ENCODE data around the gene NPM3.
"Not testable (repeated sequence)": the region's sequence is repeated elsewhere in the genome, so short reads cannot be mapped to it uniquely, and the experiment has no call there.

NPM3 gene

DNA sequence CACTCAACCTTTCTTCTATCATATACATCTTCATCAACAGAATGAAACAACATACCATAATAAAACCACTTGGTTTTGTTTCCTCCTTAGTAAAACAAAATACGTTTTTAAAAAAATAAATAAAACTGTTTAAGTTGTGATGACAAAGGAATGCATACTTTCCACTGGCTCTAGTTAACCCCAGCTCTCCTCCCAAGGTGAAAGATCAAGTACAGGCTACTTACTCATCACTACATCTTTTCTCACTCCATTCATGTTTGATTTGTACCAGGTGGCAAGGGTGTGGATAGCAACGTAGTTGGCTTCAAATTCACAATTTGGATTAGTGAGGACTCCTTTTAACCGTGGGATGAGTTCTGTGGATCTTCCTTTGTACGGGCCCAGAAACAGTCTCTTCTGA, 20.3 kb upstream of the NPM3 start:
- no peak for DNase-seq

DNA sequence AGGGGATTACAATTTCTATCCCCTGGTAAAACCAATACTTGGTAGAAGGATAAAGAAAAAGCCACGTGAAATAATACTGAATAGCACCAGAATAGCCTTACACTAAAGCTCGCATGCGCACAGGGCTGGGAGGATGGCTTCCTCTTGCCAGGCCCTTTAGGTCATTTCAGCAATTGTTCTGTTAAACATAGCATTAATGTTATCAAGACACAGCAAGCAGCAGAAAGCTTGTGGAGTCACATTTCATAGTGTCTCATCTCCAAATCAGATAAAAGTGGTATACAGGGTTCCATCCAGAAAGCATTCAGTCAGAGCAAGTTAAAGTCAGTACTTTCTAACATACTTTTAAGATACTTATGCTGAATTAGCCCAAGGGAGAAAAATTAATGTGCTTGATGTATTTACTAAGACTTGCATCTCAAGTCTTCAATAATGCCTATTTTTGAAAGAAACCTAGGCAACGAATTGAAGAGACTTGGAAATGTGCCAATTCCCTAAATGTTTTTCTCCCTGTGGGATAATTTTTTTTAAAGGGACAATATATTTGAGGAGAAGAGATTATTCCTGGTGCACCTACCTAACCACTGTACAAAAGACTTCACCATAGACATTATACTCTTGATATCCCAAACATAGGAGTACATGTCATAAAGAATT, 14.3 kb upstream of the NPM3 start:
- DNase-seq: no peak

DNA sequence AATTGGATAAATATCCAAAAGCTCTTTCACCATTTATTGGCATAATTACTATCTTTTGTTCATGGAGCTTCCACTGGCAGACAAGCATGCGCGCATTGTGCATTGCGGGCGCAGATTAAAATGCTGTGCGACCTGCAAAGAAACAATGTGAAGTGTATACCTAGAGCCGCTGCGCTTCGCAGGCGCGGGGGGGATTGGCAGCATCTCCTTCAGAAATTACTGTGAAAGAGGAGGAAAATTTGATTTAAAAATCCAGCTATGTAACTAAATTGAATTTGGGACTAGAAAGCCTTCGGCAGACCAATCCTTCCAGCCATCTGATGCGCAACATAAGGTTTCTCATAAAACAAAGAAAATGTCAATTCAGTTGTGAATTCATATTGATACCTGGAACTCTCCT, 10.3 kb upstream of the NPM3 start:
- DNase-seq: no peak

DNA sequence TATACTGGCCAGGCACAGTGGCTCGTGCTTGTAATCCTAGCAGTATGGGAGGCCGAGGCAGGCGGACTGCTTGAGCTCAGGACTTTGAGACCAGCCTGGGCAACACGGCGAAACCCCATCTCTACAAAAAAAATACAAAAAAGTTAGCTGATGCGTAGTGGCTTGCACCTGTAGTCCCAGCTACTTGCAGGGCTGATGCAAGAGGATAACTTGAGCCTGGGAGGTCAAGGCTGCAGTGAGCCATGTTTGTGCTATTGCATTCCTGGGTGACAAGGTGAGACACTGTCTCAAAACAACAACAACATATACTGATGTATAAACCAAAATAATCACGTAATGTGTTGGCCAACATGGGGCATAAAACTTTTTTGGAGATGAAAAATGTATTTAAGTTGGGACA, 6.4 kb upstream of the NPM3 start:
- no peak for DNase-seq

DNA sequence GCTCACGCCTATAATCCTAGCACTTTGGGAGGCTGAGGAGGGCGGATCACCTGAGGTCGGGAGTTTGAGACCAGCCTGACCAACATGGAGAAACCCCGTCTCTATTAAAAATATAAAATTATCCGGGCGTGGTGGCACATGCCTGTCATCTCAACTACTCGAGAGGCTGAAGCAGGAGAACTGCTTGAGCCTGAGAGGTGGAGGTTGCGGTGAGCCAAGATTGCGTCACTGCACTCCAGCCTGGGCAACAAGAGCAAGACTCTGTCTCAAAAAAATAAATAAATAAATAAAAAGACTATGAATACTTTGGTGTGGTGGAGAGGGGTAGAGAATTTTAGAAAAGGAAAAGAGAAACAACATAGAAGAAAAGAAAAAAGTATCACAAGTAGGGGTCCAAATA, 6.0 kb upstream of the NPM3 start:
- DNase-seq: not testable (repeated sequence)

DNA sequence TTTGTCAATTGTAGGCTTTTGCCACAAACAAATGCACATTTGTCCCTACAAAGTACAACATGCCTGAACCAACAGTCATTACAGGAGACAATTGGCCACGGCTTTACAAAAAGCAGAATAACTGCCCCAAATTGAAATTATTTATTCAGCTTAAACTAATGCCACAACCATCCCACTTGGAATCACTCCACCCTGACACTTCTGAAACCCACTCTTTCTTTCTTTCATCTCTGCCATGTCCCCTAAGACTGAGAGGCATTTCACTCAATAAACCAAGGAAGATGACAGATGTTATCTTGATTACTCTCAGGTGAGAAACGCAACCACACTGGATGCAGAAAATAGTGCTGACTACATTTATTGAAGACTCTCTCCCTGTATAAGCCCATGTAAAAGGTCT, 2.6 kb upstream of the NPM3 start:
- DNase-seq: no peak

DNA sequence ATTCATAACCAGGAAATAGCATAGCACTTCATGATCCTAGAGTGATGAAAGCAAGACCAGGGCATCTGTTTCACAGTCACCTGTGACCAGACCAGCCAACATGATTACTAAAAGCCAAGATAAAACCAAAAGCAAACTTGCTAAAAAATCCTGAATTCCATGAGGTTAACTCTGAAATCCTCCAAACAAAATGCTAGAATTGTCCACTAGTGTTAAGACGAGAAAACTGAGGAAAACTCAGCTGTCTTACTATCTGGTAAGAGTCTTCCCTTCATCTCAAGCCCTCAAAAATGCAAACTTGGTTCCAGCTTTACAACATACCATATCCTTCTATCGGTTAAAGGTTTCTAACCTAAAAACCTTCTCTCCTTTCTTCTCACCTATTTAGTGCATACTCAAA, 1.3 kb upstream of the NPM3 start:
- DNase-seq: no peak

DNA sequence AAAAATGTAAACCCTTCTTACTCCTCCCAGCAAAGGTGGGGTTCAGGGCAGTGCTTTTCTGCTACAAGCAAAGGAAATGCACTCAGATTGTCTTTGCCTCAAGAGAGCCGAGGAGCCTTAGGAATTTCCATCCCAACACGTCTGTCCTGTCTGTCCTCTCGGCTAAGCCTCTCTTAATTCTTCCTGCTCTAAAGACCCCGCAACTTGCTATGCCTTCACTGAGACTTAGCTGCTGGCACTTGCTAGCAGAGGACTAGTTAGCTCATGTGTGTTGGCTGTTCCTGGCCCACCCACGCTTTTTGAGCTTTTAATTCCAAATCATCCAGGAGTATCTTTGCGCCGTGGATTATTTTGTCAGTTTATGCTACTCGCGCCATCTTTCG, 481 bp upstream of the NPM3 start:
- DNase-seq: no peak

DNA sequence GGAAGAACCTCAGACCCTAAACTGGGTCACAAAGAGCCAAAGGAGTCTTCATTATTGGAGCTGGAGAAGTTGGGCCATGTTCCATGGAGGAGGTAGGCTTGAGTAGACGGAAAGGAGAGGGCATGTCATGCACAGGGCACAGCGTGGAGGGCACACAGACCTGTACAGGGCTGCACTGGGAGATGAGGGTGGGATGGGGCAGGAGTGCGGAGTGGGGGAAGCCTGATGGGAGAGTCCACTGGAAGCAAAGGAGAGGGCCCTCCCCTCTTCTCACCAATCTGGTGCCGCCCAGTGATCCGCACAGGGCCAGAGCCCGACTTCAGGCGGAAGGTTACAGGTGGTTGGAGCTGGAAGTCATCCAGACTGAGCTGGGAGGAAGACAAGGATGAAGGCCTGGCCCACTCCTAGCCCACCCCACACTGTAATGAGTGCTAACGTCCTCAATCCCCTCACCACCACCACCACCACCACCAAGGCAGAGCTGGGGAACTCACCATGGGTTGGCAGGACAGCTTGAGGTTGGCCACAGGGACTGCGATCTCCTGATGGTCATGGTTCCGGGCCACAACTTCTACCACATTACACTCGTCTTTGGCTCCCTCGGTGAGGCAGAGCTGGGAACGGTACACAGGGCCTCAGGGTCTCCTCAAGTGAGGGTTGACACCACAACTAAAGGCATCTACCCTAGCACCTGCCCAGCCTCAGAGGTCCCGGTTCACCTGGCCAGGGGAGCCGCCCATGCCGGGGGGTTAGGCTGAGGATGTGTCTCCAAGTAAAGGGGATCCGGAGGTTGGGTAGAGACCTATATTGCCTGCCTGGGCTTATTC, 1.0 kb downstream of the NPM3 start:
- no peak for DNase-seq

DNA sequence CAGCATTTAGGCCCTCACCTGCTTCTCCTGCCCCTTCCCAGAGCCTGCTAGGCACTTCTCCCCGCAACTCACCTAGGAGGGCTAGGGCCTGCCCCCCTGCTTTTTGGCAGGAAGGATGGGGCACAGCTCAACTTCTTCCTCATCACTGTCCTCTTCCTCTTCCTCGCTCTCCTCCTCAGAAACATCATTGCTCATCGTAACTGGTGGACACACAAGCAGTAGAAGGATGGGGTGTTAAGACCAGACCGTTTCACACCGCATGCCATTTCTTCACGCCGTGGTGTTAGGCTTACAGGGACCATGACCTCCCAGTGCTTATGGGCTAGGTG, 1.6 kb downstream of the NPM3 start:
- no peak for DNase-seq

DNA sequence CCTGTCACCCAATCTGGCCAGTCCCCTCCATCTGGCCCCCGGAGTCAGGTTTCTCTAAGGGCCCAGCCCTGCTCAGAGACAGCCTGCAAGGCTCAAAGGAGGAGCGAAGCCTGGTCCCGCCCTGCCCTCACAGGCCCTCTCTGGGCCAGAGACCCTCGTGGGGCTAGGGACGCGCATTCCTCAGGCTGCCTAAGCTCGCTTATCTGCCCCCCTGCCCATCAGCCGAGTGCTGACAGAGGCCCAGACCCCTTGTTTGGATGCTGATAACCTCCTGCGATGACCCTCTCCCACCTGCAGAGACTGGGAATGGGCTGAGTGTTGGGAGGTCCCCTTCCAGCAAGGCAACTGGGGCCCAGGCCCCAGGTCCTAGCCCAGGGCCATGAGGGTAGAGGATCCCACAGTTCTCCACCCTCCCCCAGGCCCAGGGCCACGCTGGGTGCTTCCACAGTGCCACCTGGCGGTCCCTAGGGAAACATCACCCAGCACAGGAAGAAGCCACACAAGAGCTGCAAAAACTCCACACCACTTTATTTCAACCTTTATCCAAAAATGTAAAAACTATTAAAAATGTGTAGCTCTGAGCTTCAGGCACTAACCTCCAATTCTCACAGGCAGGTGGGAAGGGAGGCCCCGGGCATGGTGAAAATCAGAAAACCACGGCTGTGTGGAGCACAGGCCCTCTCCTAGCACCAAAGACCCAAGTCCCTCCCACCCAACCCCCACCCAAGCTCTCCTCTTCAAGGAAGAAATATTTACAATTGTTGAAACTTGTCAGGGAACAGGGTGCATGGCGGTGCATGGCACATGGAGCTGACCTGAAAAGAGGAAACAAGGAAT, 2.2 kb downstream of the NPM3 start:
- DNase-seq: no peak

DNA sequence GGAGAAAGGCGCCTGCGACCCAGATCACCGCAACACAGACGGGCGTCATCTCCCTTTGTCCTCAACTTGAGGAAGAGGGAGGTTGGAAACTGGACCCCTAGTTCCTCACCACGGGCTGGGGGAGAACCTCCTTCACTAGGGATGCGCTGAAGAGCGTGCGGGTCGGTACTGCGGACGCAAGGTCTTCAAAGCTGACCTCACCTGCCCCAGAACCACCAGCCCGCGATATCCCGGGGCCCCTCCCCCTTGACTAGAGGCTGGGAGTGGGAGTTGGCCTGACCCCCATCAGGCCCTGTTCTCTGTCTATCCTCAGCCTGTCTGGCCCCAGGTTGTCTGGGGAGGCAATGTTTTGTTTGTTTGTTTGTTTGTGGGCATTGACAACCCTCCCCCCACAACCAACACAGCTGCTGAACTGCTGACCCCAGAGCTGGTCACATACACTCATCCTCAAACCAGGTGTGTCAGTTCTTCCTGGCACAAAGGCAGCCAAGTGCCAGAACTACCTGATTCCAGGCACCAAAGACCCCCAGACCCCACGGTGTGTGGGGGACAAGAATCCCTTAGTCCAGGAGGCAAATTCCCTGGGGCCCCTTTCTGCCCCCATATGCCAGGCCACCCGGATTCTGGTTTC, 2.9 kb downstream of the NPM3 start:
- DNase-seq: no peak

DNA sequence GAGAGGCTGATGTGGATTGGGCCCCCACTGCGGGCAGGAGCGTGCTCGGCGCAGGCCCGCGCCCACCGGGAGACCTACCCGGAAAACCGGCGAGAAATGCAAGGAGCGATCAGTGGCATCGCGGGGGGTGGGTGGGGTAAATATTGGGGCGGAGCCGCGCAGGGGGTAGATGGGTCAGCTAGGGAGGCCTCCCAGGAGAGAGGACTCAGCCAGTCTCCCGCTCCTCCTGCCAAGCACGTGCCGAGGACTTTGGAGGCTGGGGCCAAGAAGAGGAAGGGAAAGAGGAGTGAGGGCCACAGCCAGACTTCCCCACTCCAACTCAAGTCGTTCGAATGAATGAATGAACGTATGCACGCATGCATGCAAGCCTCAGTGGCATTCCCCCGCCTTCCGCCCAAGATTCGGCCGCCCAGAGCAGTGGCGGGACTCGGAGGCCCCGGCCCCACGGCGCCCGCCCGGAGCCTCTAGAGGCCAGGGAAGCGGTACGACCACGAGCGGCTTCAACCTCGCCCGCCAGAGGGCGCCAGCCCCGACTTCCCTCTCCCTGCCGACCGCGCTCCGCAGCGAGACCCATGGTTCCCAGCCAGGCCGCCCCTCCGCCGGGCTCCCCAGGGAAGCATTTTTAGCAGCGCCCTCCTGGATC, 3.6 kb downstream of the NPM3 start:
- DNase-seq: peak; percentile 77

DNA sequence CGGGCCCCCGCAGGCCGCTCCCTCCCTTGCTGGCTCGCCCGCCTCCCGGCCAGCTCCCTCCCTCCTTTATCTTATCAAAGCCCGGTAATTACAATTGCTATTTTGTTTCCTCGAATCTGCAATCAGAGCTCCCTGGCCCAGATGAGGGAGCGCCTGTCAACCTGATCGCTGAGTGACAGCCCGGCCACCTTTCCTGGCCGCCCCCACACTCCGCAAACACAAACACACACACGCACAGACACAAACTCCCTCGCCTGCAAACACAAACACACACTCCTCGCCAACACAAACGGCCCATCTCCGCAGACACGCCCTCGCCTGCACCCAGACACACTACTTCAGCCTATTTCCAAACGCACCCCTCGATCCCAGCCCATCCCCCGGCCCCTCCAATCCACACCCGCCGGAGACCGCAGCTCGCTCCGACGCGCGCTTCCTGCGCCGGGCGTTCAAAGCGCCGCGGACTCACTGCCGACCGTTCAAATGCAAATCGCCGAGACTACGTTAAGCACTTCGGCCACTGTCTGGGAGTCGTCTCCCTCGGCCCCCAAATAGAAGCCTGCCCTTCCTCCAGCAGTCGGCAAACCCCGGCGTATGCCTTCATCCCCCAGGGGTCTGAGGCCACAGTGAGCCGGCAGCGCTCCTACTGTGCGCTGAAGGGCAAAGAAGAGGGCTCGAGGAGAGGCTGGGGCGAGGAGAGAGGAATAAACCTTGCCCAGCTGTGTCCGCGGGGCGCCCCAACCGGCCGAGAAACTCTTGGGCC, 4.3 kb downstream of the NPM3 start:
- DNase-seq: no peak

DNA sequence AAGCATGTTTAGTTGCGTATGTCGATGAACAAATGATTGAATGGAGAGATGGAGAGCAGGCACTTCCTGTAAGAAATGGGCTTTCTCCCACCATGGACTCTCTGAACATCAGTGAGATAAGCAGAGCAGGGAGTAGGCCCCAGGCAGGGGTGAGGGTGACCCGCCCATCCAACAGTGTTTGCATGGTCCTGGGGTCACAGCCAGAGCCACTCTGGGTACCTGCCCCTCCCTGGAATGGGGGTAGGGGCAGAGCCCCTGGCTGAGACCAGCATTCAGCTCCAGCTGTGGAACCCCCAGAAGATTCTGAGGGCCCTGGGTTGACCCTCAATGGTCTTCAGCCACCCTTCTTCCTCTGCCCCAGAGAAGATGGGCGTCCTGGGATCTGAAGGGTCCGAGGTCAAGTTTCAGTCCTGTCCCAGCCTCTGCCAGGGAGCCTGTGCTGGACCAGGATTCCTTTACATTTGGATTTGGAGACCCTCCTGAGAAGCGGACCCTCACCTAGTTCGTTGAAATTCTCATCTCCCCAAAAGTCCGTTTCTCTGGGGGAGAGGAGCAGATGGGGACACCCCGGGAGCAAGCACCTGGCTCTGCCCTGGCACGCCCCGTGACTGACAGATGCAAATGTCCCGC, 5.0 kb downstream of the NPM3 start:
- DNase-seq: no peak

DNA sequence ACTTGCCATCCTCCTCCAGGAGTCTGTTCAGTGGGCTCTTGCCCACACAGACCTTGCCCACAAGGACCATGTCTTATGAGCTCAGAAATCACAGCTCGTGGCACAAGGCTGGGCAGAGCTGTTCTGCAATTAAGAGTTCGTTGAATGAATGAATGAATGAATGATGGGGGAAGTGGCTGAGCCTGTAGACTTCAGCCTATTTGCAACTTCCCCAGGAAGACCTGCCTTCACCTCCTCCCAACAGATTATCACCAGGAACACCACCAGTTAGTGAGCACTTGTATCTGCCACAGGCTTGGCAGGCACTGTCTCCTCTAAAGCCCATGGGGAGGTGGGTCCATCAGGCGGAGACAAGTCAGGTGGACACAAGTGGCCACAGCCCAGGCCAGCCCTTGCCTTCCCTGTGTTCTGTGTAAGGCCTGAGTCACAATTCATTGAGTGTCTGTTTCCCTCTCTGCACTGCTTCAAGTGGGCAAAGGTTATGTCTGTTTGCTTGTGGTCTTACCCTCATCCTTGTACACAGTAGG, 5.6 kb downstream of the NPM3 start:
- no peak for DNase-seq

DNA sequence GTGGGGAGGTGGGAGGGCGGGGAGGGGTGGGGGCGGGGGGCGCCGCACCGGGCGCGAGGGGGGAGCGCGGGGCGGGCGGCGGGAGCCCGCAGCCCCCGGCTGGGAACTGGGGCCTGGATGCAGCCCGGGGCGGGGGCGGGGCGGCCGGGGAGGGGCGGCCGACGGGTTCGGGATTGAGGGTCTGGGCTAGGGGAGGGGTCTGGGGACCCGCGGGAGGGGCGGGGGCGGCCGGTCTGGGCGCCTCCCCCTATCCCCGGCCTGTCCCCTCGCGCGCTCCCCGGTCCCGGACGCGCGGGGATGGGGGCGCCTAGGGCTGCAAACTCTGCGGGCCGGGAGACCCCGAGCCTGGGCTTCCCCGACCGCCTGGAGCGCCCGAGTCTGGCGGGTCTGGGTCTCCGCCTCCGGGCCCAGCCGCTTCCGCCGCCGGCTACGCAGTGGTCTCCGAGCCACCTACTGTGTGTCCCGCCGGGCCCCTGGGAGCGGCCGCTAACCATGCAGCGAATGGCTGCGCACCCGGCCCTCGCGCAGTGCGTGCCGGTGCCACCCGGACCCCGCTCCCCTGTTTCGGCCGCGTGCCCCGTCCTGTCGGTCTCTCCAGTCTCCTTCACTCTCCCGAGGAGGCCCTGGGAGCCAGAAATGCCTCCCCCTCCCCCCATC, 7.0 kb downstream of the NPM3 start:
- no peak for DNase-seq

DNA sequence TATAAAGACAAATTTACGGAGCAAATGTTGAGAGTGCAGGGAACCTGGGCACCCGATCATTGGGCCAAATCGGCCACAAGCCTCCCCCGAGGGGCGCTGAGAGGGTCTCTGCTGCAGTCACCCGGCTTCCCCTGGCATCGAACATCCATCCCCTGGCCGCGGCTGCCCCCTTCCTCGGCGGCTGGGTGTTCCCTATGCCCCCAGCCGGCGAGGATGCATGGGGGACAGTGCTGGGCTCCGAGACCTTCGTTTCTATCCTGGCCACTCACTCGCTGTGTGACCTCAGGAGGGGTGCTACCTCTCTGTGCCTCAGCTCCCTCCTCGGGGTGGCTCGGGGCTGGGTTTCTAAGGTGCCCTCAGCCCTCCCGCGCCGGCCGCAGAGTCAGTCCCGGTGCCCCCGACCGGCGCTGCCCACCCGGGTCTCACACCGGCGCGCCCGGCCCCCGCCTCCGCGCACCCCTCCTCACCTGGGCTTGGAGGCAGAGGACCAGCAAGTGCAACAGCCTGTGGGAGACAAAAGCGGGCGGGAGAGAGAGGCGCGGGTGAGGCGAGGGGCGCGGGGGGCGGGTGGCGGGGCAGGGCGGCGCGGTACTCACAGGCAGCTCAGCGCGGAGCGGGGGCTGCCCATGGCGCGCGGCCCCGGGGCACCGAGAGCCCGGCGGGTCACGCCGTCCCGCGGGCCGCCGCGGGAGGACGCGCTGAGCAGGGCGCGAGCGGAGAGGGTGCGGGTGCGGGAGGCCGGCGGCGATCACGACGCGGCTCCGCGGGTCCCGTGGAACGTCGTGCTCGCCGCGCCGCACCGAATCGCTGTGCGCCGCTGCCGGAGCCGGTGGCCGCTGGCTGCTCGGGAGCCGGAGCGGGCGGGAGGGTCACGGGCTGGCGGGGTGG, 7.7 kb downstream of the NPM3 start, which contains the start of gene FGF8:
TSS of gene FGF8 (minus strand) at position 842 of the 888 bp plus-strand sequence. CDS start at position 628, 214 bp downstream.
- no peak for DNase-seq

DNA sequence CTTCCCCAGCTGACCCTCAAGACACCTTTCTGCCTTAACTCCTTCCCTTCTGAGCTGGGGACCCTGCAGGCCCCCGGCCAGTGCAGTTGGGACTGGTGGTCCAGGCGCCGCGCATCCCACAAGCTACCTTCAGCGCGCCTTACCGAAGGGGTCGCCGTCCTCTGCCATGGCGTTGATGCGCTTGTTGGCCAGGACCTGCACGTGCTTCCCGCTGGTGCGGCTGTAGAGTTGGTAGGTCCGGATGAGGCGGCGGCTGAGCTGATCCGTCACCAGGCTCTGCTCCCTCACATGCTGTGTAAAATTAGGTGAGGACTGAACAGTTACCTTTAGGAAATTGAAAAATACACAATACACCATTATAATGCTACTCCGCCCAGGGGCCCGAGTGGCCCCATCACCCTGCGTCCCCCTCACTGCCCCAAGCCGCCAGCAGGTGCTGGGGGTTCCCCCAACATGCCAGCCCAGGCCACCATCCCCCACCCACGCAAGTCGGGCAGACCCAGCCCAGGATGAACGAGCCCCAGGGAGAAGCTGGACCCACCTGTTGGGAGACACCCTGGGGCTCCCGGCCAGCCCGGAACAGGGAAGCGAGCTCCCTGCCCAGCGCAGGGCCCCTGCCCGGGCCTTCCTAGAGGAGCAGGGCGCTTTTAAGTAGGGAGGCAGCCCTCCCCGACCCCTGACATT, 8.5 kb downstream of the NPM3 start:
- DNase-seq: no peak

Data from right hindlimb (tissue), 1 donor.